HepG2 (cell line): Measurements from ENCODE around the gene CERS5. TPM values are rescaled to one million over a fixed set of nuclear protein-coding genes. Genes with fewer than 3 reads are reported as not detected.

ENCODE experiments used
- ARHGAP35 ChIP-seq: sonication (generic); formaldehyde crosslinking; IDR thresholded peaks from 2 replicates; pipeline ENCODE4 v1.9.0; 2022; ENCODE audit warnings: mild to moderate bottlenecking, inconsistent platforms, moderate library complexity, missing genetic modification reagents, borderline replicate concordance
- CHD2 ChIP-seq: IDR thresholded peaks from 2 replicates; pipeline ENCODE4 v1.6.1; 2011; ENCODE audit warnings: low read depth, low read length, improper control_type of control experiment
- MEIS2 ChIP-seq: sonication (generic); formaldehyde crosslinking; IDR thresholded peaks from 2 replicates; pipeline ENCODE4 v1.9.0; 2021; ENCODE audit warnings: mild to moderate bottlenecking, missing genetic modification reagents
- MLLT10 ChIP-seq: sonication (generic); formaldehyde crosslinking; IDR thresholded peaks from 2 replicates; pipeline ENCODE4 v1.4.0; 2020; ENCODE audit warnings: missing genetic modification reagents
- NFKBIZ ChIP-seq: IDR thresholded peaks from 2 replicates; pipeline ENCODE4 v1.6.1; 2018; ENCODE audit warnings: missing genetic modification reagents, missing compliant biosample characterization
- PAXIP1 ChIP-seq: sonication (generic); formaldehyde crosslinking; conservative IDR thresholded peaks from 2 replicates; pipeline ENCODE4 v1.4.0; 2020; ENCODE audit warnings: mild to moderate bottlenecking, missing genetic modification reagents, moderate library complexity
- SALL1 ChIP-seq: sonication (generic); formaldehyde crosslinking; IDR thresholded peaks from 2 replicates; pipeline ENCODE4 v1.8.0; 2022; ENCODE audit warnings: mild to moderate bottlenecking, missing genetic modification reagents
- TRIM22 ChIP-seq: fragments of 450-650 bp; IDR thresholded peaks from 2 replicates; pipeline ENCODE4 v1.6.1; 2017
- ZBTB21 ChIP-seq: sonication (generic); formaldehyde crosslinking; IDR thresholded peaks from 2 replicates; pipeline ENCODE4 v1.4.0; 2020; ENCODE audit warnings: missing genetic modification reagents
- ZNF276 ChIP-seq: sonication (generic); formaldehyde crosslinking; IDR thresholded peaks from 2 replicates; pipeline ENCODE4 v1.4.0; 2020; ENCODE audit warnings: mild to moderate bottlenecking, low read depth, missing genetic modification reagents
- polyA plus RNA-seq, 8 experiments: library from polyadenylated mRNA; depleted of rRNA in 3 of 8; stranded (reverse) in 7 of 8; unstranded in 1 of 8; fragments of >200 nt; fragmentation: Illumina TruSeq in 4 of 8; extraction: Trizol in 4 of 8; gene quantifications; 2 replicates each; pipeline versions ENCODE4 v1.2.1 to v1.2.3, GENCODE V29; 2011 to 2016; ENCODE audit warnings: low read depth in 4 of 8, missing spikeins in 1 of 8, mixed read lengths in 1 of 8; ENCODE audit not compliant: insufficient read depth in 1 of 8
- total RNA-seq, 5 experiments: library from RNA; depleted of rRNA; stranded (reverse); fragments of >200 nt; fragmentation: Illumina TruSeq; extraction: Trizol; gene quantifications; 2 replicates each; pipeline ENCODE4 v1.2.3, GENCODE V29; 2016; ENCODE audit warnings: low read depth in 1 of 5
- TF ChIP-seq, protein P1 (sequence below): sonication (generic); formaldehyde crosslinking; IDR thresholded peaks from 2 replicates; pipeline ENCODE4; 2020; ENCODE audit warnings: missing genetic modification reagents, mild to moderate bottlenecking, borderline replicate concordance
- TF ChIP-seq, protein P2 (sequence below): sonication (generic); formaldehyde crosslinking; IDR thresholded peaks from 2 replicates; pipeline ENCODE4 v1.4.0; 2020; ENCODE audit warnings: mild to moderate bottlenecking, missing genetic modification reagents
- TF ChIP-seq, protein P3 (sequence below): sonication (generic); formaldehyde crosslinking; IDR thresholded peaks from 2 replicates; pipeline ENCODE4 v1.5.0; 2020; ENCODE audit warnings: mild to moderate bottlenecking, missing genetic modification reagents

CERS5 gene
- total and polyA plus RNA-seq, 2 of the 13 experiments (the other 11 are each of a cell fraction or from before 2014, with no cell fraction given): 22.3 to 48.8 TPM

DNA sequence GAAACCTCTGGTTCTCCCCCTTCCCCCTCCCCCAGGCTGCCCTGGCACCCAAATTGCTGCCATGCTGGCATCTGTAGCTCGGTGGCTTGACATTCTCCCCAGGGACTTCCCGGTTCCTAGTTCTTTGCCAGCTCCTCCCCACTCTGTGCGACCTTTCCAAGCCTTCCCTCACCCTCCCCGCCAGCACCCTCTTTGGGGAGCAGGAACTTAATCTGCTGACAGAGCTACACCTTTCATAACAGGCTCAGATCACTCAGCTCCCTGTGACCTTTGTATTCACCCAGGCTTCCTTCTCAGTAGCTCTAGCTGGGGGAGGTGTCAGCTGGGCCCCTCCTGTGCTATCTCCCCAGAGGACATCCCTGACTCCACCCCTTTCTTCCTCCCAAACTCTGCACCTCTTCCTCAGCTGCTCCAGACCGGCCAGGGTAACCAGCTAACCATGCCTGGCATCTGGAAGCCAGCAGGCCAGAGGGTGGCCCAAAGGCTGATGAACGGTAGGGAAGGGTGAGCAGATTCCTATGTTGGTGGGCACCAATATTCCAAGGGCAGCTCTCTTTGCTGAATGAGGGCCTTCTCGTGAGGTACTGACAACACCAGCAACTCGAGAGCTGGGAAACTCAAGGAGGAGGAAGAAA, 56.9 kb downstream of the CERS5 start (continued):
- TF ChIP-seq, protein P1, sequence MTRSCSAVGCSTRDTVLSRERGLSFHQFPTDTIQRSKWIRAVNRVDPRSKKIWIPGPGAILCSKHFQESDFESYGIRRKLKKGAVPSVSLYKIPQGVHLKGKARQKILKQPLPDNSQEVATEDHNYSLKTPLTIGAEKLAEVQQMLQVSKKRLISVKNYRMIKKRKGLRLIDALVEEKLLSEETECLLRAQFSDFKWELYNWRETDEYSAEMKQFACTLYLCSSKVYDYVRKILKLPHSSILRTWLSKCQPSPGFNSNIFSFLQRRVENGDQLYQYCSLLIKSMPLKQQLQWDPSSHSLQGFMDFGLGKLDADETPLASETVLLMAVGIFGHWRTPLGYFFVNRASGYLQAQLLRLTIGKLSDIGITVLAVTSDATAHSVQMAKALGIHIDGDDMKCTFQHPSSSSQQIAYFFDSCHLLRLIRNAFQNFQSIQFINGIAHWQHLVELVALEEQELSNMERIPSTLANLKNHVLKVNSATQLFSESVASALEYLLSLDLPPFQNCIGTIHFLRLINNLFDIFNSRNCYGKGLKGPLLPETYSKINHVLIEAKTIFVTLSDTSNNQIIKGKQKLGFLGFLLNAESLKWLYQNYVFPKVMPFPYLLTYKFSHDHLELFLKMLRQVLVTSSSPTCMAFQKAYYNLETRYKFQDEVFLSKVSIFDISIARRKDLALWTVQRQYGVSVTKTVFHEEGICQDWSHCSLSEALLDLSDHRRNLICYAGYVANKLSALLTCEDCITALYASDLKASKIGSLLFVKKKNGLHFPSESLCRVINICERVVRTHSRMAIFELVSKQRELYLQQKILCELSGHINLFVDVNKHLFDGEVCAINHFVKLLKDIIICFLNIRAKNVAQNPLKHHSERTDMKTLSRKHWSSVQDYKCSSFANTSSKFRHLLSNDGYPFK: no peak
- no peak for TF ChIP-seq MLLT10
- TF ChIP-seq ZNF276 (CRISPR knock-in tag): no peak
- TF ChIP-seq MEIS2: no peak
- TF ChIP-seq CHD2: no peak
- TF ChIP-seq PAXIP1 (CRISPR knock-in tag): peak; percentile 79
- TF ChIP-seq, protein P2, sequence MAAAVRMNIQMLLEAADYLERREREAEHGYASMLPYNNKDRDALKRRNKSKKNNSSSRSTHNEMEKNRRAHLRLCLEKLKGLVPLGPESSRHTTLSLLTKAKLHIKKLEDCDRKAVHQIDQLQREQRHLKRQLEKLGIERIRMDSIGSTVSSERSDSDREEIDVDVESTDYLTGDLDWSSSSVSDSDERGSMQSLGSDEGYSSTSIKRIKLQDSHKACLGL: peak; percentile 65; the same call in 1 of the 2 replicates
- TF ChIP-seq NFKBIZ (CRISPR knock-in tag): no peak
- TF ChIP-seq, protein P3, sequence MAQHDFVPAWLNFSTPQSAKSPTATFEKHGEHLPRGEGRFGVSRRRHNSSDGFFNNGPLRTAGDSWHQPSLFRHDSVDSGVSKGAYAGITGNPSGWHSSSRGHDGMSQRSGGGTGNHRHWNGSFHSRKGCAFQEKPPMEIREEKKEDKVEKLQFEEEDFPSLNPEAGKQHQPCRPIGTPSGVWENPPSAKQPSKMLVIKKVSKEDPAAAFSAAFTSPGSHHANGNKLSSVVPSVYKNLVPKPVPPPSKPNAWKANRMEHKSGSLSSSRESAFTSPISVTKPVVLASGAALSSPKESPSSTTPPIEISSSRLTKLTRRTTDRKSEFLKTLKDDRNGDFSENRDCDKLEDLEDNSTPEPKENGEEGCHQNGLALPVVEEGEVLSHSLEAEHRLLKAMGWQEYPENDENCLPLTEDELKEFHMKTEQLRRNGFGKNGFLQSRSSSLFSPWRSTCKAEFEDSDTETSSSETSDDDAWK (CRISPR knock-in tag): no peak
- TF ChIP-seq ZBTB21 (CRISPR knock-in tag): no peak
- no peak for TF ChIP-seq TRIM22
- peak; percentile 51; the same call in 1 of the 2 replicates for TF ChIP-seq SALL1
- no peak; the same call in 1 of the 2 replicates for TF ChIP-seq ARHGAP35
